8988T (cell line): Measurements from ENCODE around the gene UBALD2.
"Not testable (repeated sequence)": the region's sequence is repeated elsewhere in the genome, so short reads cannot be mapped to it uniquely, and the experiment has no call there.

Source experiments
- DNase-seq: peaks from one replicate; pipeline ENCODE4 v3.0.0; 2011

UBALD2 gene

DNA sequence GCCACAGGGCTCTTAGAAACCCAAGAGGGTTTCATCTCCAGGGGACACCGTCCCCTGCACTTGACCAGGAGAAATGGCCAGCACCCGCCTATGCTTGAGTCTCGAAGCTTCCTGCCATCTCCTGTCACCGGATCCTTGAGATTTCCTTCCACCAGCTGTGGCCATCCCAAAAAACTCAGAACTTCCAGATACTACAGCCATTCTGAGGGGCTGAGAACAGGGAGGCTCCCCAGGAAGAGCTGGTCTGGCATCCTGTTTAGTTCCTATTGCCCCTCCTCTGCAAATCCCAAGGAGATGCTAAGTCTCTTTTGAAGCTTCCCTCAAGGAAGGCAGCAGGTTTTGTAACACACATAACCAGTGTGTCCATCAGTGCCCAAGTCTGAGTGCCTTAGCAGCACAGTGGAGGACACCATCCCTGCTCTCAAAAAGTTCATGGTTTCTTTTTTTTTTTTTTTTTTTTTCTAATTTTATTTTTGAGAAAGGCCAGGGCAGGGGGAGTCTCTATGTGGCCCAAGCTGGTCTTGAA, 2.0 kb downstream of the UBALD2 start:
- no peak for DNase-seq

DNA sequence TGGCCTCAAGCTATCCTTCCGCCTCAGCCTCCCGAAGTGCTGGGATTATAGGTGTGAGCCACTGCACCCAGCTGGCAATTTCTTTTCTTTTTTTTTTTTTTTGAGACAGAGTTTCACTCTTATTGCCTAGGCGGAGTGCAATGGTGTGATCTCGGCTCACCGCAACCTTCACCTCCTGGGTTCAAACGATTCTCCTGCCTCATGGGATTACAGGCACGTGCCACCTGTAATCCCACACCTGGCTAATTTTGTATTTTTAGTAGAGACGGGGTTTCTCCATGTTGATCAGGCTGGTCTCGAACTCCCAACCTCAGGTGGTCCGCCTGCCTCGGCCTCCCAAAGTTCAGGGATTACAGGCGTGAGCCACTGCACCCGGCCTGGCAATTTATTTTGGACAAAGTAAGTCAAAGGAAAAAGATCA, 2.4 kb downstream of the UBALD2 start:
- not testable (repeated sequence) for DNase-seq

GRCh38 chr17:76268015-76268749, 3.0 kb downstream of the UBALD2 start:
- no peak for DNase-seq

DNA sequence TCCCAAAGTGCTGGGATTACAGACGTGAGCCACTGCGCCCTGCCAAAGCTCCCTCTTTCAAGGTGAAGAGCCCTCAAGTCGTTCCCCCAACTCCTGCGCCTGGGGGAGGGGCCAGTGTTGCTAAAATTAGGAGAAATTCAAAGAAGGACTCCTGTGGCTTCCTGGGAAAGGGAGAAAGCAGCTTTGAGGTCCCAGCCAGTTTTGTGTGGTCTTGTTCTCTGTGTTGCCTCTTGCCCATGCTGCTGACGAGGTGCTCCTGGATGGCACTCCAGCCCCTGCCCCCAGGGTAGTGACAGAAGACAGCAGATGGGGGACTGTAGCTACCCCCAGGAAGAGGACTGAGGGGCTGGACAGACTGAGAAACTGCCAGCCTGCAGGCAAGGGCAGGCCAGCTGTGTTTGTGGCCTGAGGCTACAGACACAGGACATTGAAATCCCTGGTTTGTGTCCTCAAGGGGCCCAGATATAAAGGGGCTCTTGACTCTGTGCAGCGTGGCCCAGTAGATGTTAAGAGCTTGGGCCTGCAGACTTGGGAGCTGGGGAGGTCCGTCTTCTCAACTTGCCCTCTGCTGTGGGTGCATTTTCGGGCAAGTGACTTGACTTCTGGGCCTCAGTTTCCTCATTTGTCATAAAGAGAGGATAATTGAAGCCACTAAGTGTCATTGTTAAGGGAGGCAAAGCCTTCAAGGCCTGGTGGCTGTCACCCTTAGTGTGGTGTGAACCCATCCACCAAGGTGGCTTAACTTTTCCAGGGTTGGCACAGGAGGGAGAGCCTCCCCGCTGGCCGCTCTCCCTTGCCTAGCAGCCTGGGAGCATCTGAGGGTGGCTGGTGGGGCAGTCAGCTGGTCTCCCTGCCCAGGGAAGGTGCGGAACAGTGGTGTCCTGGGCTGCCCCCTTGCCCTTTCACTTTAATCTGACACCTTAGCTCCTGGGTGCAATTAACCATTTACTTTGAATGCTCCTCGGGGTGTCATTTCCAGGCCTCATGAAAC, 4.1 kb downstream of the UBALD2 start:
- DNase-seq = no peak

- DNase-seq = no peak
These were observed 5.0 kb downstream of the UBALD2 start for GRCh38 chr17:76270127-76270592.

GRCh38 chr17:76270770-76271668, 5.9 kb downstream of the UBALD2 start:
- DNase-seq = no peak

- no peak for DNase-seq
These were observed 6.8 kb downstream of the UBALD2 start for GRCh38 chr17:76271669-76272540.

GRCh38 chr17:76272541-76273444, 7.6 kb downstream of the UBALD2 start:
- no peak for DNase-seq

GRCh38 chr17:76273445-76274111, 8.4 kb downstream of the UBALD2 start:
- DNase-seq = no peak

- DNase-seq = no peak
These were observed 9.2 kb downstream of the UBALD2 start for GRCh38 chr17:76274112-76274956.

GRCh38 chr17:76275382-76276068, 10.4 kb downstream of the UBALD2 start:
- DNase-seq = no peak

DNA sequence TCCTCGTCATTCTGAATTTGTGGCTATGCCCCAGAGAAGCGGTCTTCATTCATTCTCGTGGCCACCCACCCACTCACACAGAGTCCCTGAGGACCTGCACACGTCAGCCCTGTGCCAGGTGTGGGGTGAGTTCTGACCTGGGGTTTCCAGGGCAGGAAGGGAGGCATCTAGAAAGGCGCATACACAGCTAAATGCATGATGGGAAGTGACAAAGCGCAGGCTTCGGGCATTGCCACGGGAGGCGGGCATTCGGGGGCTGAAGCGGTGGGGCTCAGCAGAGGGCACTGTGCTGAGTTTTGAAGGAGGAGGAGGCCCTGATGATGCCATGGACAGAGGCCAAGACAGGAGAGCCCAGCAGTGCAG, 10.9 kb downstream of the UBALD2 start:
- no peak for DNase-seq

DNA sequence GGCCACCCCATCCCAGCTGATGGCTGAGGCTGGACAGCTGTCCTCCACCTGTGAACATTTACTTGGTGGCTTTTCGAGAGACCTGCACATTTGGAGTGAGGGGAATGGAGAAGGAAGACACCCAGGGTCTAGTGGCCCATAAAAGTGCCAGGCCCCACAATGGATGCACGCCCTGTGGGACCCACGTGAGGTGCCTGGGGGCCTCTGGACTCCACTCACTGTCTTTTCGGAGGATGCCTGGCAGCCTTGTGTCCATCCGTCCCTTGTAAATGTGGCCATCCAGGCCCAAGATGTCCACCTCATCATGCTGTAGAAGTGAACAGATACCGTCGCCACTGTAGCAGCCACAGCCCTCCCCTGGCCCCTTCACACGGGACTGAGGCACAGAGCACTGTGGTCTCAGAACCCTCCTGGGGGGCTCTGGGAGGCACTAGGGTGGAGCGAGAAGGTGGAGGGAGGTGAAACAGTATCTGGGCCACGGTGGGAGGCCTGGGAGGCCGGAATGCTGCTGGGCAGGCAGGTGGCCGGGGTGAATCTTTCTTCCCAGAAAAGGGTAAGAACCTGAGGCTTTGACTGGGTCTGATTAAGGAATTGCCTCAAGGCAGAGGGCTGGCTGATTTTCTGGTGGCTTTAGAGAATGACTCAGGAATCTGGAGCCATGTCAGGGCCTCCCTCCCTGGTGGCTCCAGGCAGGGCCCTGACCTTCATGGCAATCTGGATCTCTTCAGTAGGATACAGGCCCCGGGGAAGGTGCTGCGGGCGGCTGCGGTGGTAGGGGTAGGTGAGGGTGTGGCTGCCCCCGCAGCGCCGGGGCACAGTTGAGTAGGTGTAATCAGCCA, 11.5 kb downstream of the UBALD2 start:
- no peak for DNase-seq

GRCh38 chr17:76277300-76278267, 12.4 kb downstream of the UBALD2 start:
- no peak for DNase-seq

- no peak for DNase-seq
These were observed 13.2 kb downstream of the UBALD2 start for GRCh38 chr17:76278268-76278908.
